H1 (cell line): ENCODE data around the gene LMOD2.

Experiments used
- CBX5 ChIP-seq: fragments of 300-800, 300-1000 bp; sonication (generic); IDR thresholded peaks from 2 replicates; pipeline ENCODE4 v1.7.1; 2016; ENCODE audit warnings: antibody characterized with exemption, low read length, low read depth
- EGR1 ChIP-seq: IDR thresholded peaks from 2 replicates; pipeline ENCODE4 v1.6.1; 2011; ENCODE audit warnings: low read depth, low read length, borderline replicate concordance
- EP300 ChIP-seq, 2 experiments: IDR thresholded peaks; 1 replicate in 1 of 2; 2 replicates in 1 of 2; pipeline ENCODE4 v1.6.1; 2011 to 2012; ENCODE audit warnings: low read depth in 2 of 2, low read length in 2 of 2, mild to moderate bottlenecking in 2 of 2, borderline replicate concordance in 1 of 2, inconsistent platforms in 1 of 2, moderate library complexity in 1 of 2
- EZH2 ChIP-seq: fragments of 200-600 bp; sonication (generic); IDR thresholded peaks from 2 replicates; pipeline ENCODE4 v1.7.1; 2012; ENCODE audit warnings: low read depth, mild to moderate bottlenecking, moderate library complexity, low read length, inconsistent platforms; ENCODE audit not compliant: severe bottlenecking
- POLR2A ChIP-seq, 2 experiments: IDR thresholded peaks; 1 replicate in 1 of 2; 2 replicates in 1 of 2; pipeline ENCODE4 v1.6.1; 2011; ENCODE audit warnings: low read depth in 2 of 2, low read length in 2 of 2, mild to moderate bottlenecking in 2 of 2; ENCODE audit errors: control extremely low read depth in 1 of 2
- SP1 ChIP-seq: IDR thresholded peaks from 2 replicates; pipeline ENCODE4 v1.6.1; 2011; ENCODE audit warnings: low read depth, low read length
- SUZ12 ChIP-seq: fragments of 200-600 bp; sonication (generic); IDR thresholded peaks from 2 replicates; pipeline ENCODE4 v1.6.1; 2012; ENCODE audit warnings: mild to moderate bottlenecking, inconsistent platforms, low read length, moderate library complexity, mixed read lengths
- TF ChIP-seq, protein P1 (sequence below), 3 experiments: IDR thresholded peaks; 1 replicate in 2 of 3; 2 replicates in 1 of 3; pipeline versions ENCODE4 v1.5.1 to v1.6.1; 2011; ENCODE audit warnings: low read length in 3 of 3, mild to moderate bottlenecking in 3 of 3, inconsistent platforms in 2 of 3, low read depth in 1 of 3, moderate library complexity in 1 of 3; ENCODE audit not compliant: insufficient read depth in 1 of 3; ENCODE audit errors: control extremely low read depth in 1 of 3

DNA sequence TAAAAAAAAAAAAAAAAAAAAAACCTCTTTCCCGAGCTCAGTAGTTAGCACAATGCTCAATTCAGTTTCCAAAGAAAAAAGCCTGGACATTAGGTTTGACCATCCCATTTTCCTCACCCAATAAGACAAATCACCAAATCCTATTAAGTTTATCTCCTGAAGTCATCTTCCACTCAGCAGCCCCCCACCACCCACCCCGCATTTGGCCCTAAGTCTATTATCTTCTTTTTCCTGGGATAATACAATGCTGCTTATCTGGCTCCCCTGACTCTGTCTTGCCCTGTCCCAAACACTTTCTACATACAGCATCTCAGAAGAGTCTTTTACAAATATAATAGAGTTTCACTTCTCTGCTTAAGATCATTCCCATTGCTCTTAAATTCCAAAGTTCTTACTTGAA, 17.8 kb upstream of the LMOD2 start:
- no peak for TF ChIP-seq POLR2A (IDR thresholded peaks at IDR 0.05; ENCODE audit: control extremely low read depth in 1 of 2, low read depth in 2 of 2, low read length in 2 of 2)
- TF ChIP-seq, protein P1, sequence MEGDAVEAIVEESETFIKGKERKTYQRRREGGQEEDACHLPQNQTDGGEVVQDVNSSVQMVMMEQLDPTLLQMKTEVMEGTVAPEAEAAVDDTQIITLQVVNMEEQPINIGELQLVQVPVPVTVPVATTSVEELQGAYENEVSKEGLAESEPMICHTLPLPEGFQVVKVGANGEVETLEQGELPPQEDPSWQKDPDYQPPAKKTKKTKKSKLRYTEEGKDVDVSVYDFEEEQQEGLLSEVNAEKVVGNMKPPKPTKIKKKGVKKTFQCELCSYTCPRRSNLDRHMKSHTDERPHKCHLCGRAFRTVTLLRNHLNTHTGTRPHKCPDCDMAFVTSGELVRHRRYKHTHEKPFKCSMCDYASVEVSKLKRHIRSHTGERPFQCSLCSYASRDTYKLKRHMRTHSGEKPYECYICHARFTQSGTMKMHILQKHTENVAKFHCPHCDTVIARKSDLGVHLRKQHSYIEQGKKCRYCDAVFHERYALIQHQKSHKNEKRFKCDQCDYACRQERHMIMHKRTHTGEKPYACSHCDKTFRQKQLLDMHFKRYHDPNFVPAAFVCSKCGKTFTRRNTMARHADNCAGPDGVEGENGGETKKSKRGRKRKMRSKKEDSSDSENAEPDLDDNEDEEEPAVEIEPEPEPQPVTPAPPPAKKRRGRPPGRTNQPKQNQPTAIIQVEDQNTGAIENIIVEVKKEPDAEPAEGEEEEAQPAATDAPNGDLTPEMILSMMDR (IDR thresholded peaks at IDR 0.05; ENCODE audit: control extremely low read depth in 1 of 3, insufficient read depth in 1 of 3, low read depth in 1 of 3, low read length in 3 of 3), result no peak
- TF ChIP-seq CBX5, result no peak
- no peak for TF ChIP-seq EP300 (IDR thresholded peaks at IDR 0.05; ENCODE audit: borderline replicate concordance in 1 of 2, low read depth in 2 of 2, low read length in 2 of 2)
- TF ChIP-seq EGR1, result no peak
- no peak for TF ChIP-seq SUZ12
- no peak for TF ChIP-seq SP1
- TF ChIP-seq EZH2, result no peak
